Measurements from ENCODE around the gene PDXDC1. TPM values are rescaled to one million over a fixed set of nuclear protein-coding genes. Genes with fewer than 3 reads are reported as not detected.
"Not testable (repeated sequence)": the region's sequence is repeated elsewhere in the genome, so short reads cannot be mapped to it uniquely, and the experiment has no call there.

PDXDC1 gene
- polyA plus RNA-seq, 3 donors = 90.4 to 101 (median 100) TPM

DNA sequence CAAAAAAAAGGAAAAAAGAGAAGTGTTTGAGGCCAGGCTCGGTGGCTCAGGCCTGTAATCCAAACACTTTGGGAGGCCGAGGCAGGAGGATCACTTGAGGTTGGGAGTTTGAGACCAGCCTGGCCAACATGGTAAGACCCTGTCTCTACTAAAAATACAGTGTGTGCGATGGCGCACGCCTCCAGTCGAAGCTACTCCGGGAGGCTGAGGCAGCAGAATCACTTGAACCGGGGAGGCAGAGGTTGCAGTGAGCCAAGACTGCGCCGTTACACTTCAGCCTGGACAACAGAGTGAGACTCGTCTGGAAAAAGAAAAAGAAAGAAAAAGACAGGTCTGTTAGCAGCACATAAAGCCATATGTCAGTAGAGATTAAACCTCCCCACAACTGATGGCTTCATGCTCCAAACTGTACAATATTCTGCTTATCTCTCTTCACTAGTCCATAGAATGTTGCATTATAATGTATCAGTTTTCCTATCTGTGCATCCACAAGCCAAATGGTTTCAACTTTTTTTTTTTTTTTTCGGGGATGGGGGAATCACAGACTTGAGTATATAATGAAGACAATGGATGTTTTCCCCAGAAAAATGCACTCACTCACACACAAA is 3.1 kb upstream of the PDXDC1 start:
- DNase-seq (ENCODE audit: low read depth in 3 of 3, low spot score in 2 of 3) = not testable (repeated sequence)

DNA sequence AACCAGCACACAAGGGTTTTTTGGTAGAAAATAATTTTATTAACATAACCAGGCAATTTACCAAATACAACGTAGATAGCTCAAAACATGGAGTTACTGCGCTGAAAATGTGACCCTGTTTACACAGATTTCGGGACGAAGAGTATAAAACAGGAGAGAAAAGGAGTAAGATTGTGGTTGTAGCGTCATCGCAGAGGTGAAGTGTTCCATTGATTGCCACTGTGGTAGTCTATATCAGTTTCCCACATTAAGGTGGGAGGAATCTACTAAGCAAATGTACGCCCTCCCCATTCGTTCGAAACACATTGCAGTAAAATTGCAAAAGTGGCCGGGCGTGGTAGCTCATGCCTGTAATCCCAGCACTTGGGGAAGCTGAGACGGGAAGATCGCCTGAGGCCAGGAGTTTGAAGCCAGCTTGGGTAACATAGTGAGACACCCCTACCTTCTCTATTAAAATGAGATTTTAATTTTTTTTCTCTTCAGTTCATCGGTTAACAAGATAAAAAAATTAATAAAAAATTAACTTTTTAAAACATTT is 972 bp upstream of the PDXDC1 start:
- not testable (repeated sequence) for DNase-seq (ENCODE audit: low read depth in 3 of 3, low spot score in 2 of 3)

DNA sequence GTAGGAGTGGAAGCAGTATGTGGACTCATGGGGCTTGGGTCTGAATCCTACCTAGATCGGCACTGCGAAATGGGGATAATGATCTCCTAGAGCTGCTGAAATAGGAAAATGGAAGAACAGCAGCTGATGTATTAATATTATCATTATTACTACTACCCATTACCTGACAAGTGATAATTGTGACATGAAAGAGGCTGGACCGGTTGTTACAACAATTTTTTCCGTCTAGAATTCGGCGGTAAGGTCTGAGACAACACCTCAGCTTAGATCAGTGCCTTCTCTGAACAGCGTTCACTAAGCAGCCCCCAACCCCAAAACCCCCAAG is 533 bp upstream of the PDXDC1 start:
- not testable (repeated sequence) for DNase-seq (ENCODE audit: low read depth in 3 of 3, low spot score in 2 of 3)

DNA sequence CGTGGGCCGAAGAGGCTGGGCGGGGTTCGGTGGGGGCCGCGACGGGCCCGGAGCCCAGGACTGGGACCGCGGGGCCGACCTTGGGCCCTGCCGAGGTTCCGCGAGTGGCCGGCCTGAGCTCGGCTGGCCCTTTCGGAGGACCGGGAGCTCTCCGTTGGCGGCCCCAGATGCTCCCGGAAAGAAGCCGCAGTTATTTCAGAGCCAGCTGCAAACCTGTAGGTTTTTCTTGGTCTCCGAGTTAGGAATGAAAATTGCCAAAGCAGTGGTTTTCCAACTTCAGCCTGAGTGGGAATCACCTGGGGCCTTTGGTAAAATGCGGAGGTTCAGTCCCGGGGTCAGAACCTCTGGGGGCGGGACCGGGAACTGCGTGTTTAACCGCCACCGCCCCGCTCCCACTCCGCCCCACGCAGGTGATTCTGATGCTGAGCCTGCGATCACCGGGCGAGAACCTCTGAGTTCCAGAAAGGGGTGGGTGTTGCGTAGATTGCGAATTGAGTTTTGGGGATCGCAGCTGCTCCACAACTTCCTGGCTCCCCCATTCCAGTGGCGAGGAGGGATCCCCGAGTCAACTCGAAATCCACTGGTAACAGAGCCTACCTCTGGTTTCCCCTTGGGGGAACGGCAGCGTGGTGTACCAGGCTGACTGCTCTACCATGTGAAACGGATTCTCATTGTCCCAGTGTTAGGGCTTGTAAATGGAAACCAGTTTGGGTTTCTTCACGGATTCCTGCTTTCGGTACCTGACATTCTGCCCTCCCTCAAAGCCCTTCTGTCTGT is 780 bp downstream of the PDXDC1 start:
- not testable (repeated sequence) for DNase-seq (ENCODE audit: low read depth in 3 of 3, low spot score in 2 of 3)

DNA sequence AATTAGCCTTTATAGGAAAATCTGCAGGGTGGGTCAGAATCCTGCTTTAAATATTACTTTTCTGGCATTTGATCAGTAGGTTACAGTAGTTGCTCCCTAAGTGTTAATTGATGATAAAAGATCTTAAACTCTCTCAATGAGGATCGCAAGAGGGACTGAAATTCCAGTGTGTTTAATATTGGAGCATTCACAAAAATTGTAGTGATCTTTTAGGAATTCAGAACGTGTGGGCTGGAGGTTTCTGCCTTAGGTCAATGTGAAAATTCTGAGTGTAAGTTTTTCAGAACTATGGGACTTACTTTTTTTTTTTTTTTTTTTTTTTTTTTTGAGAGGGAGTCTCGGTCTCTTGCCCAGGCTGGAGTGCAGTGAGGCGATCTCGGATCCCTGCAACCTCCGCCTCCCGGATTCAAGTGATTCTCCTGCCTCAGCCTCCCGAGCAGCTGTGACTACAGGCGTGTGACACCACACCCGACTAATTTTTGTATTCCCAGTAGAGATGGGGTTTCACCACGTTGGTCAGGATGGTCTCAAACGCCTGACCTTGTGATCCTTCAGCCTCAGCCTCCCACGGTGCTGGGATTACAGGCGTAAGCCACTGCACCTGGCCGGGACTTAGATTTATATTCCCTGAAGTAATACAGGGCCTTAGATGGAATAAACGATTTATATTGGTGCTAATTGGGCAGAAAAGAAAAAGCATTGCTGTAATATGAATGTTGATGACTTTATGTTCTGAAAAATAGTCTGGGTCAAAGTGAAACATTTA is 2.3 kb downstream of the PDXDC1 start:
- DNase-seq (ENCODE audit: low read depth in 3 of 3, low spot score in 2 of 3) = not testable (repeated sequence)

DNA sequence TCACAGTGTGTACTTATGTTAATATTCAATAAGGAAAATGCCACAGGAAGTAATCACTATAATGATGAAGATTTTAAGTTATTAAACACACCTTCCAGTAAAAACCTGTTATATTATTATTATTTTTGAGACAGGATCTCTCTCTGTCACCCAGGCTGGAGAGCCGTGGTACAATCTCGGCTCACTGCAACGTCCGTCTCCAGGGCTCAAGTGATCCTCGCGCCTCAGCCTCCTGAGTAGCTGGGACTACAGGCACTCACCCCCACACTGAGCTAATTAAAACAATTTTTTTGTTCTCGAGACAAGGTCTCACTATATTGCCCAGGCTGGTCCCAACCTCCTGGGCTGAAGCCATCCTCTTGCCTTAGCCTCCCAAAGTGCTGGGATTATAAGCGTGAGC is 3.5 kb downstream of the PDXDC1 start:
- not testable (repeated sequence) for DNase-seq (ENCODE audit: low read depth in 3 of 3, low spot score in 2 of 3)

DNA sequence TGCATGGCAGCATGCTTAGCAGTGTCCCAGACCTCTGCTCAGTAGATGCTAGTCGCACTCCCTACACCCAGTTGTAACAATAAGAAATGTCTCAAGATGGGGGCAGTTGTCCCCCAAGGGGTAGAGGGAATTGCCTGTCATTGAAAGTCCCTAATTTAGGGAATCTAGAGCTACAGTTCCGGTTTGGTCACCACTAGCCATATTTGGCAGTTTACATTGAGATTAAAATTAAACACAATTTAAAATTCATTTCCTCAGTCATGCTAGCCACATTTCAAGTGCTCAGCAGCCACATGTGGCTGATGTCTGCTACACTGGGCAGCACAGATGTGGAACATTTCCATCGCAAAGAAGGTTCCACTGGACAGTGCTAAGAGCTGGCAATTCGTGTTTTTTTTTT is 4.1 kb downstream of the PDXDC1 start:
- not testable (repeated sequence) for DNase-seq (ENCODE audit: low read depth in 3 of 3, low spot score in 2 of 3)

DNA sequence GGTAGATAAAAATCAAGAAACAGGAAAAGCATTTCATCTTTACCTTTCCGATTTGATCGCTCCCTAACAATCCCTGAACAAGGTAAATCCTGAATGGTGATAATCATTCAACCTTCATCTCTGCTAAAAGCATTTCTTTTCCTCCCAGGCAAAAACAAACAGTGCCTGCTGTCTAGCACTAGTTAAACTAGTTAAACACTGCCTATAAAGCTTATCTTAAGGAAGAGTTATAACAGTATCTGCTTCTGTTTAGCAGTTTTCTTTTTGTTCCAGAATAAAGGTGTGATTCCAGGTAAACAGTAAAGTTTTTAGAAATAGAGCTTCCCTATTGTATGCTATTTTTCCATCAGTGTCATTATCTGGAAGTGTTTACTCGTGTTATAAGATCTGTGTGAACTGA is 6.4 kb downstream of the PDXDC1 start:
- DNase-seq (ENCODE audit: low read depth in 3 of 3, low spot score in 2 of 3) = not testable (repeated sequence)

DNA sequence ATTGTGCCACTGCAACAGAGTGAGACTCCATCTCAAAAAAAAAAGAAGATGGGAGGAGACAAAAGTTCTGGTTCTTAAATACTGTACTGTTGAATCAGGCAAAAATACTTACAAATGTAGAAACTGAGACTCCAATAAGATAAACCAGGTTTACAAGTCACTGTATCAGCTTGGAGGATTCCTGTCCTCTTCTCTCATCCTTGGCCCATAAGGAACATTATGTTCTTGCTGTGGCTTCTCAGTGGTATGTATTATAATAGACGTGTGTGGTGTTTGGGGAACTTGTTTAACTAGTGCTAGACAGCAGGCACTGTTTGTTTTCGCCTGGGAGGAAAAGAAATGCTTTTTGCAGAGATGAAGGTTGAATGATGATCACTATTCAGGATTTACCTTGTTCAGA is 7.7 kb downstream of the PDXDC1 start:
- not testable (repeated sequence) for DNase-seq (ENCODE audit: low read depth in 3 of 3, low spot score in 2 of 3)

DNA sequence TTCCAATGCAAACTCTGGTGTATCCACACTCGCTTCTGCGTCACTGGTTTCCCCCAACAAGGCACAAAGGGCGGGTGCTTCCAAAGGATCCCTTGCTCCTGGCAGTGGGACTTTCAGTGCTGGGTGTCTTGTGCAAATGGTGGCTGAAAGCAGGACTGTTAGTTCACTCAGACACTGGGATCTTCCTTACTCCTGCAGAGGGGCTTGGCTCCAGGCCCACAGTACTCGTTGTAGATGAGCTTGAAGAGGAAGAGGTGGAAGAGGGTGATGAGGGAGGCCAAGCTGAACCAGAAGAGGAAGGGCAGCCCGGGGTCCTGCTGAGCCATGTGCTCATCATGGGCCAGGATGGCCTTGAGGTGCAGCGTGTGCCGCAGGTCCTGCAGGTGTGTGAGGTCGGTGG is 13.3 kb downstream of the PDXDC1 start:
- not testable (repeated sequence) for DNase-seq (ENCODE audit: low read depth in 3 of 3, low spot score in 2 of 3)

DNA sequence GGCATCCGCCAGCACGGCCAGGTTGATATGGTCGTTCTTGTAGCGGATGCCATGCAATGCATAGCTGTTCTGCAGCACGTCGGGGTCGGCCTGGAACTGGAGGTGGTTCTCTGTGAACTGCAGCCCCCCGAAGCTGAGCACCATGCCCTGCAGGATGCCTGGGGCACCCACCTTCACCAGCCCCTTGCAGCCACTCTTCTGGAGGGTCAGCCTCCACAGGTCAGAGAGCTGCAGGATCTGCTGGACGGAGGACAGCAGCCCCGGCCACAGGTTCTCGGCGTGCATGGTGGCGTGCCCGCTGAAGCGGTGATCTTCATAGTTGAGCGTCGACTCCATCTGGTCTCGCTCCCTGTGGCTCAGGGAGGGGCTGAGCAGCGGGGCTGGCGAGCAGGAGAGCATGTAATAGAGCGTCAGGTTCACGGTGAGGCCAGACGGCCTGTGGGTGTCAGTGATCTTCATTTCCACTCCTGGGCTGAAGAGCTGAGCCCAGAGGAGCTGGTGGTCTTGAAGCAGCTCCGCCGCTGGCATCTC is 13.9 kb downstream of the PDXDC1 start:
- DNase-seq (ENCODE audit: low read depth in 3 of 3, low spot score in 2 of 3) = not testable (repeated sequence)

DNA sequence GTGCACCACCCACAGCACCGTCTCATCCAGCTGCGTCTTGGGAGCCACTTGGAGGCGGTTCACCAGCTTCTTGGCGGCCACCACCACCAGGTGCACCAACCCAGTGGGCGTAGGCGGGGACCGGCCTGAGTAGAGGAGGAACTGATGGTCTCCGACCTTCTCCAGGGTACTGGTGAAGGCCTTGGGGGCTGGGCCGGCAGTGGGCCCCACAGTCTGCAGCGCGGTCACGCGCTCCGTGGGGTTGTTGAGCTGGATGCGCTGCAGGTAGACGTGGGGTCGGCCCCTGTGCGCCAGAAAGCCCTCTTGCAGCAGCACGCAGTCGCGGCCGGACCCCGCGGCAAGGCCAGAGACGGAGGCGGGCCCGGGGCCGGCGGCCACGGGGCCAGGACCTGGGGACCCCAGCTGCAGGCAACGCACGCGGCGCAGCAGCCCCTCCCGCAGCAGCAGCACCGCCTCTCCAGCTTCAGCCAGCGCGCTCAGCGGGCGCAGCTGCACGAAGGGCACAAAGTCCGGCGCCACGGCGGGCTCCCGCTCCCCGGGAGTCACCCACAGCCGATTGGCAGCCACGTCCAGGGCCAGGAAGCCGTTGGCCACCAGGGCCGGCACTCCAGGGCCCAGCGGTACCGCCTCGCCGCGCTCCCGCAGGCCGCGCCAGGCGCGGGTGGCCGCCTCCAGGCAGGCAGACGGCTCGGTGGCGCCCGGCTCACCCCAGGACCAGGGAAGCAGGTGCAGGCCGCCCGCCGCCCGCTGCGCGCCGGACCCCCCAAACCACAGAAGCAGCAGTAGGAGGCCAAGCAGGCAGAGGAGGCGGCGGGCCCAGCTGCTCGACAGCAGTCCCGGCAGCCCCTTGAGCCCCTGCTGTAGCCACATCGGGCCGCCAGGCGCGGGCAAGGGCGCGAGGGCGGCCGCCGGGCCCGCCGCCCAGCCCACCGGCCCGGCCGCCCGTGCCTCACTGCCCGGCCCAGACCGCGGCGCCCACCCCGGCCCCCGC is 14.8 kb downstream of the PDXDC1 start:
- not testable (repeated sequence) for DNase-seq (ENCODE audit: low read depth in 3 of 3, low spot score in 2 of 3)

DNA sequence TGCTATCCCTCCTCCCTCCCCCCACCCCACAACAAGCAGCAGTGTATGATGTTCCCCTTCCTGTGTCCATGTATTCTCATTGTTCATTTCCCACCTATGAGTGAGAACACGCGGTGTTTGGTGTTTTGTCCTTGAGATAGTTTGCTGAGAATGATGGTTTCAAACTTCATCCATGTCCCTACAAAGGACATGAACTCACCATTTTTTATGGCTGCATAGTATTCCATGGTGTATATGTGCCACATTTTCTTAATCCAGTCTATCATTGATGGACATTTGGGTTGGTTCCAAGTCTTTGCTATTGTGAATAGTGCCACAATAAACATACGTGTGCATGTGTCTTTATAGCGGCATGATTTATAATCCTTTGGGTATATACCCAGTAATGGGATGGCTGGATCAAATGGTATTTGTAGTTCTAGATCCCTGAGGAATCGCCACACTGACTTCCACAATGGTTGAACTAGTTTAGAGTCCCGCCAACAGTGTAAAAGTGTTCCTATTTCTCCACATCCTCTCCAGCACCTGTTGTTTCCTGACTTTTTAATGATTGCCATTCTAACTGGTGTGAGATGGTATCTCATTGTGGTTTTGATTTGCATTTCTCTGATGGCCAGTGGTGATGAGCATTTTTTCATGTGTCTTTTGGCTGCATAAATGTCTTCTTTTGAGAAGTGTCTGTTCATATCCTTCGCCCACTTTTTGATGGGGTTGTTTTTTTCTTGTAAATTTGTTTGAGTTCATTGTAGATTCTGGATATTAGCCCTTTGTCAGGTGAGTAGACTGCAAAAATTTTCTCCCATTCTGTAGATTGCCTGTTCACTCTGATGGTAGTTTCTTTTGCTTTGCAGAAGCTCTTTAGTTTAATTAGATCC is 18.7 kb downstream of the PDXDC1 start:
- DNase-seq (ENCODE audit: low read depth in 3 of 3, low spot score in 2 of 3) = not testable (repeated sequence)

DNA sequence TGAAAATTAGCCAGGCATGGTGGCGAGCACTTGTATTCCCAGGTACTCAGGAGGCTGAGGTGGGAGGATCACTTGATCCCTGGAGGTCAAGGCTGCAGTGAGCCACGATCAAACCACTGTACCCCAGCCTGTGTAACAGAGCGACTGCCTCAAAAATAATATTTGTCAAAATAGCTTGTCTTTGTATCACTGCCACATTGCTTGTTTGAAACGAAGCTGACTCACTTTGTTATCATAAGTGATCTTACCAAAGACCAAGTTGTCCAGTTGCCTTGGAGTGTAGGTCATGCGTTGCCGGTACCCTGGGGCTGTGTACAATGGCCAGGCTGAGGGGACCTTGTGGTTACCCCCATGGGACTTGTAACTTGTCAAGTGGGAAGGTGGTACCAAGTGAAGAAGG is 21.9 kb downstream of the PDXDC1 start:
- not testable (repeated sequence) for DNase-seq (ENCODE audit: low read depth in 3 of 3, low spot score in 2 of 3)

DNA sequence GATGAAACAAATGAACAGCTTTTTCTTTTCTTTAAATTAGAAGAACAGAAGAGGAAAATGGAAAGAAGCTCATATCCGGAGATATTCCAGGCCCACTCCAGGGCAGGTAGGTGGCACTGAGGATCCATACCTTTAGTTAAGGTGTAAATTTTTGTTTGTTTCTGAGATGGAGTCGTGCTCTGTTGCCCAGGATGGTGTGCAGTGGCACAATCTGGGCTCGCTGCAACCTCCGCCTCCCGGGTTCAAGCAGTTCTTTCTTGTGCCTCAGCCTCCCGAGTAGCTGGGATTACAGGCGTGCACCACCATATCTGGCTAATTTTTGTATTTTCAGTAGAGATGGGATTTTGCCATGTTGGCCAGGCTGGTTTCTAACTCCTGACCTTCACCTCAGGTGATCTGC is 23.5 kb downstream of the PDXDC1 start:
- not testable (repeated sequence) for DNase-seq (ENCODE audit: low read depth in 3 of 3, low spot score in 2 of 3)

DNA sequence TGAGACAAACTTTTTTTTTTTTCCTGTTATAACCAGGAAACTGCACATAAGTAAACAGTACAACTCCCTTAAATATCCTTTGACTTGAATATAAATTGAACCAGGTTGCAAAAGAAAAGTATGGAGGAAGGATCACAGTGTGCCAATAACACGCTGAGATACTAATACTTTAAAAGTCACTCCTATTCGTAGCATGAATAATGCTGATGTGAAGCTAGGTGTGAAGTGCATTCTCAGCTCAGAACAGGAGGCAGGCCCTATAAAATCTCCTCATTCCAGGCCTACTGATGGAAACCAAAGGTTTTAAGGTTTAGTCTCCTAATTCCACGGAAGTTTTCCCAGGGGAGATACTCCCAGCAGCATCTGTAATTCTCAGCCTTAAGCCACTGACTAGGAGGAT is 25.0 kb downstream of the PDXDC1 start:
- DNase-seq (ENCODE audit: low read depth in 3 of 3, low spot score in 2 of 3) = not testable (repeated sequence)

DNA sequence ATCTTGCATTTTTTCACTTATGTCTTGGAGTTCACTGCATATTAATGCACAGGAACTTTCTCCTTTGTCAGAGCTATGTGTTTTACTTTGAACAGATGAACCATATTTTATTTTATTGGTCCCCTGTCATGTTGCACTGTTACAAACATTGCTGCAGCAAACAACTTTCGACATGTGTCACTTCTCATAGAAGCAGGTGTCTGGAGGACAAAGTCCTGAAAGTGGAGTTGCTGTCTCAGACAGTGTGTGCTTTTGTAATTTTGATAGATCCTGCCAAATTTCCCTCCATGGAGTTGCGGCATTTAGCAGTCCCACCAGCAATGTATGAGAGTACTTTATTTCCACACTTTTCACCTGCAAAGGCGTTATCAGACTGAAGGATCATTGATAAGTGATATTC is 27.6 kb downstream of the PDXDC1 start:
- not testable (repeated sequence) for DNase-seq (ENCODE audit: low read depth in 3 of 3, low spot score in 2 of 3)

DNA sequence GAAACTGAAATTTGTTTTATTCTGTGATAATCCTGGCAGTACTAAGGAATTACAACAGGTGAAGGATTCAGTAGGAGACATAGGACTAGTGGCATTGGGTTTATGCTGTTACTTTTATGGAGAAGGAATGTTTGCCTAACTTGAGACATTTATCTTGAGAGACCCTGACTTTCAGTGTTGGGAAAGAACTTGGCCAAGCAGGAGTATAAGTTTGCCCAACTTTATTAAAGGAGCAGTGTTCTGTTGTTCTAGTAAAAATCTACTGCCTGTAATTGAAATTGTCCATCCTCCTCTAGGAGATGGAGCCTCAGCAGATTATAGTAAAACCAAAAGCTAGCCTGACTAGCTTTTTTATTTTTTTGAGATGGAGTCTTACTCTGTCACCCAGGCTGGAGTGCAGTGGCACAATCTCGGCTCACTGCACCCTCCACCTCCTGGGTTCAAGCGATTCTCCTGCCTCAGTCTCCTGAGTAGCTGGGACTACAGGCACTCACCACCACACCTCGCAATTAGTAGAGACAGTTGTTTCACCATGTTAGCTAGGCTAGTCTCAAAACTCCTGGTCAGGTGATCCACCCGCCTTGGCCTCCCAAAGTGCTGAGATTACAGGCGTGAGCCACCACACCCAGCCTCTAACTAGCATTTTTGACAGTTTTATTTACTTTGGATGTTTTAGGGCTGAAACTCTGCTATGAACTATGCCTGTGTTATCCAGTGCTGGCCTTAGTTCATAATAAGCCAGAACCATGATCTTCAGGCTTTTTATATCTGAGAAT is 30.7 kb downstream of the PDXDC1 start:
- not testable (repeated sequence) for DNase-seq (ENCODE audit: low read depth in 3 of 3, low spot score in 2 of 3)
